Measurements from ENCODE around the gene MYH14.

Gene MYH14

GRCh38 chr19:50264483-50265186, 61.2 kb downstream of the MYH14 start:
- no peak for DNase-seq

GRCh38 chr19:50266041-50266440, 62.6 kb downstream of the MYH14 start:
- no peak for DNase-seq

- DNase-seq, result peak; percentile 8
Observed at GRCh38 chr19:50266896-50267295, 63.5 kb downstream of the MYH14 start.

GRCh38 chr19:50268041-50268440, 64.6 kb downstream of the MYH14 start:
- DNase-seq, result no peak

- no peak for DNase-seq
Observed at GRCh38 chr19:50268501-50268900, 65.1 kb downstream of the MYH14 start.

GRCh38 chr19:50269653-50270052, 66.2 kb downstream of the MYH14 start:
- no peak for DNase-seq

- no peak for DNase-seq
Observed at GRCh38 chr19:50272263-50272897, 69.0 kb downstream of the MYH14 start.

- no peak for DNase-seq
Observed at GRCh38 chr19:50273821-50274220, 70.4 kb downstream of the MYH14 start.

- DNase-seq, result no peak
Observed at GRCh38 chr19:50275577-50276368, 72.4 kb downstream of the MYH14 start.

GRCh38 chr19:50276370-50277063, 73.1 kb downstream of the MYH14 start:
- no peak for DNase-seq

GRCh38 chr19:50277966-50278580, 74.7 kb downstream of the MYH14 start:
- no peak for DNase-seq

GRCh38 chr19:50280074-50280473, 76.7 kb downstream of the MYH14 start:
- no peak for DNase-seq

GRCh38 chr19:50280983-50281382, 77.6 kb downstream of the MYH14 start:
- no peak for DNase-seq

GRCh38 chr19:50281491-50281890, 78.1 kb downstream of the MYH14 start:
- no peak for DNase-seq

- DNase-seq, result no peak
Observed at GRCh38 chr19:50285833-50286232, 82.4 kb downstream of the MYH14 start.

GRCh38 chr19:50286443-50286842, 83.0 kb downstream of the MYH14 start:
- no peak for DNase-seq

- no peak for DNase-seq
Observed at GRCh38 chr19:50287331-50287730, 83.9 kb downstream of the MYH14 start.

- DNase-seq, result no peak
Observed at GRCh38 chr19:50288954-50289353, 85.5 kb downstream of the MYH14 start.

- DNase-seq, result no peak
Observed at GRCh38 chr19:50290011-50290410, 86.6 kb downstream of the MYH14 start.

- DNase-seq, result no peak
Observed at GRCh38 chr19:50290775-50291174, 87.4 kb downstream of the MYH14 start.

- DNase-seq, result no peak
Observed at GRCh38 chr19:50292216-50292827, 88.9 kb downstream of the MYH14 start.

- no peak for DNase-seq
Observed at GRCh38 chr19:50293263-50294004, 90.0 kb downstream of the MYH14 start.

Measured in activated CD4-positive, alpha-beta T cell treated with anti-CD3 and anti-CD28 coated beads, Interleukin-2, amount 50 U/mL, for 1 hour (primary cell).